Epidermal melanocyte (primary cell): ENCODE results near the gene BHLHA9.

Source experiments
- DNase-seq: peaks from one replicate; pipeline ENCODE4 v3.0.0; 2011; ENCODE audit warnings: low spot score; ENCODE audit not compliant: insufficient read length

BHLHA9 gene

DNA sequence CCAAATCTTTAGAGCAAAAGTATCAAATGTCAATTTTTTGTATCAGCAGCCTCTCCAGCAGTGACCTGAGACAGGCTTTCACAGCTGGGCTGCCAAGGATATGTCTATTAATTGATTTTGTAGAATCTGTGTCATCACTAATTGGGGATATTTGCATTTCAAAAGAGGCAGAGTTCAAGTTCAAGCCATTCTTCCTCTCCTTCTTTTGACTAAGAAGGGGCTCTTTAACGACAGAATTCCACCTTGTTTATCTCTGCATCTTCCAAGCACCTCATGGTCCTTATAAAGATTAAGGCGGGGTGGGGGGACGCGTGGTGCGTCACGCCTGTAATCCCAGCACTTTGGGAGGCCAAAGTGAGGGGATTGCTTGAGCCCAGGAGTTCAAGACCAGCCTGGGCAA lies 15.2 kb upstream of the BHLHA9 start:
- DNase-seq = no peak

DNA sequence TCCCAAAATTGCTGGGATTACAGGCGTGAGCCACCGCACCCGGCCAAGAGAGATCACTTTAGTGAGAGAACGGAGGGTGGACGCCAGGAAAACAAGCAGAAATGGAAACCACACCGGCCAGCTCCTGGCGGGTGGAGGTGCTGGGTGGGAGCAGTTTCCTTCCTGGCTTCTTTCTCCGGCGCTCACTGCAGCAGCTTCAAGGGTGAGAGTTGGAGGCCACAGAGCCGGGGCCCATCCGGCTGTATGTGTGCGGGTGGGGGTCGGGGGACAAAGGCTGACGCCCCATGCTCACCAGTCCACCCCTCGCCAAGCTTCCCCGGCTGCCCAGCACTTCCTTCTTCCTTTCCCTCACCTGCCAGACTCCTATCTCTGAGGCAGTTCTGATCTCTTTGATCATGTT lies 13.5 kb upstream of the BHLHA9 start:
- no peak for DNase-seq

DNA sequence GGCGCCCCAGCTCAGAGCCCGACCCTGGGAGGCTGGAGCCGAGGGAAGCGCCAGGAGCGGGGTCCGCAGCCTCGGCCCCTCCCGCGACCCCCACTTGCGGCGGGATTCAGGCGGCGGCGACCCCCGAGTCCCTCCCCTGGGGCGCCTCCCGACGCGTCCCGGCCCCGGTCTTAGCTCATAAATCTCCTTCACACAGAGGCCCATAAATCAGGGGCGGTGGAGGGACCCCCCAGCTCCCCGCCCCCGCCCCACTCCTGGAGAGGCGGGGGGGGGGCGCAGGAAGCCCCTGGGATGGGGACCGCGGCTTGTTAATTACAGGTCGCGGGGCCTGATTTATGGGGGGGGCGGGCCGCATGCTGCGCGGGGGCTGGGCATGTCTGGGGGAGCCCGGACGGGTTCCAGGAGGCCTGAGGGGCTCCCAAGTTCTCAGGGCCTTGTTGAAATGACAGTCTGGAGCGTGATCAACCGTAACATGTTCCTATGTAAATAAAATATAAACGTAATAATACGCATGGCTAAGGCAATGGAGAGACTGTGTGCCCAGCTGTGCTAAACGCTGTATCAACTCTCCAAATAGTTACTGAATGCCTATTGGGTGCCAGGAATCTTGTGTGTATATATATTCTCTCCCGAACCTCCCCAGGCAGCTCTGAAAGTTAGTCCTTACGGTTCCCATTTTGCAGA lies 10.0 kb upstream of the BHLHA9 start:
- DNase-seq = no peak

DNA sequence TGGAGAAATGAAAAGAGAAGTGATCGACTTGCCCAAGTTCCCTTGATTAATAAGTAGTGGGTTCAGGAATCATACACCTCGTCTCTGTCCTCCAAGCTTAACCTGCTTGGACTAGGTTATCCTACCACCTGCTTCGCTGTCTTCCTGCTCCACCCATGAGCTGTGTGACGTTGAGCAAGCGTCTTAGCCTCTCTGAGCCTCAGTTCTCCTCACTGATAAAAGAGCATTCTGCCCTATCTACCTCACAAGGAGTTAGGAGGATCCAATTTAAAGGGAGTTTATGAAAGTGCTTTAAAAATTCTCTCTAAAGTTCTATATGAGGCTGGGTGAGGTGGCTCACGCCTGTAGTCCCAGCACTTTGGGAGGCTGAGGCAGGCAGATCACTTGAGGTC lies 9.5 kb upstream of the BHLHA9 start:
- no peak for DNase-seq

DNA sequence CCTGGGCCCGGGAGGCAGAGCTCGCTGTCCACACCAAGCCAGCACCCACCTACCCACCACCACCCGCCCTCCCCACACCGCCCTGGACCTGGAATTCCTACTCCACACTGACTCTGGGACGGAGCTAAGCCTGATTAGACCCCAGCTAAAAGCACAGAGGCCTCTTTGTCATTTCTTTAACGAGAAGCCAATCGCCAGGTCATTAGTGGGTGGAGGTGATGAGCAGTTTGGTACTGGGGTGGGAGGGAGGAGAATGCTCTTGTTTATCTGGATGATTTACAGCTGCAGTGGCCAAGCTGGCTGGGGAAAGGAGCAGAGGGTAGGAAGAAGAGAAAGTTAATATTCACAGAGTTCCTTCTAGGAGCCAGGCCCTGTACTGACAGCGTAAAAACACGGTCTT lies 6.0 kb upstream of the BHLHA9 start:
- no peak for DNase-seq

DNA sequence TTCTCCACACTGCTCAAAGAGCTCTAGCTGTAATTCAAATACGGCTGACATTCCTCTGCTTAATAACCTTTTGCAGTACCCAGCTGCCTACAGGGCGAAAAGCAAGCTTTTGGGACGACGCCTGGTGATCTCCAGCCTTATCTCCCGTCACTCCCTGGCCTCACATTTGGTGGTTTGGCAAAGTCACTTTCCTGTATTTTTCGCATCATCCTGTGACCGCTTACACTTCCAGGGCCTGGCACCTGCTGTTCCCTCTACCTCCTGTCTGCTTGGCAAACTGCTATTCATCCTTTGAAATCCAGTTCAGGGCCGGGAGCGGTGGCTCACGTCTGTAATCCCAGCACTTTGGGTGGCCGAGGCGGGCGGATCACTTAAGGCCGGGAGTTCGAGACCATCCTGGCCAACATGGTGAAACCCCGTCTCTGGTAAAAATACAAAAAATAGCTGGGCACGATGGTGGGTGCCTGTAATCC lies 2.7 kb upstream of the BHLHA9 start:
- no peak for DNase-seq

DNA sequence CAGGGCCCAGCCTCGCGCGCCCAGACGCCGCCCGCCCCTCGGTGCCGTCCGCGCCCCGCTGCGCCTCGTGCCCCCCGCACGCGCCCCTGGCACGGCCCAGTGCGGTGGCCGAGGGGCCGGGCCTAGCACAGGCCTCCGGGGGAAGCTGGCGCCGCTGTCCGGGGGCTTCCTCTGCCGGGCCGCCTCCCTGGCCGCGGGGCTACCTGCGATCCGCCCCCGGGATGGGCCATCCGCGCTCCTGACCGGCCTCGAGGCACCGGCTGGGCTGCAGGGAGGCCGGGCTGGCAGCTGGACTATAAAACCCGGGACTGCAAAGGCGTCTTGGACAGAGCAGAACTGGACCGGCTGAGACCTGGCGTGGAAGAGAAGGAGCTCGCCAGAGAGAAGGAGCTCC lies 783 bp downstream of the BHLHA9 start:
- no peak for DNase-seq

DNA sequence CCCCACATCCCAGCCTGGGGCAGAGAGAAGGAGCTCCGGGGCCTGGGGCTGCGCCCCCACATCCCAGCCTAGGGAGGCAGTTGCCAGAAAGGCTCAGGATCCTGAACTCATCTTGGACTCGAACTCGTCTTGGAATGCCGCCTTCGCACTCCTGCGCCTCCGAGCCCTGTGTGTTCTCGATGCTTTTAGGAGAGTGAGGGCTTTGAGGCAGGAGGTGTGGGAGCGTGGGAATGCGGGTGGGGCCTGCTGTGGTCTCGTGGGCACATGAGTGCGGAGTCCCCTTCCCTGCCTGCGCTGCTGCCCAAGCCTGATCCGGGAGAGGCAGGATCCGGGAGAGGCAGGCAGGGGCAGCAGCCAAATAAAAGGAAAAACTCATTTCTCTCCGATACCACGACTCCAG lies 1.2 kb downstream of the BHLHA9 start:
- DNase-seq = no peak

DNA sequence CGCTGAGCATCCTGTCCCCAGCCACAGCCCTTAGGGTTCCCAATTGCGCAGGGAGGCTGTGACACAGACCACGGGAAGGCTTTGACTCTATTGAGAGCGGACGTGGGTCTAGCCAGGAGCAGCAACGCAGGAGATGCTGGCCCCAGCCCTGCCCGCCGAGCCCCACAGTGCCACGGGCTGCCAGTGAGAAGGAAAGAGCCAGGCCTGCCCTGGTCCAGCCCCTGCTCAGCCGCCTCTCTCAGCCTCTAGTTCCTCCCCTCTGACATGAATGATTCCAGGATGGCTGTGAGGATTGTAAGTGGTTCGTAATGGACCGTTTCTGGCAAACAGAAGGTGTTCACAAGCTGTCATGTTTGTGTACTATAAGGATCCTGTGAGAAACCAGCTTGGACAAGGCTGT lies 2.5 kb downstream of the BHLHA9 start:
- no peak for DNase-seq

DNA sequence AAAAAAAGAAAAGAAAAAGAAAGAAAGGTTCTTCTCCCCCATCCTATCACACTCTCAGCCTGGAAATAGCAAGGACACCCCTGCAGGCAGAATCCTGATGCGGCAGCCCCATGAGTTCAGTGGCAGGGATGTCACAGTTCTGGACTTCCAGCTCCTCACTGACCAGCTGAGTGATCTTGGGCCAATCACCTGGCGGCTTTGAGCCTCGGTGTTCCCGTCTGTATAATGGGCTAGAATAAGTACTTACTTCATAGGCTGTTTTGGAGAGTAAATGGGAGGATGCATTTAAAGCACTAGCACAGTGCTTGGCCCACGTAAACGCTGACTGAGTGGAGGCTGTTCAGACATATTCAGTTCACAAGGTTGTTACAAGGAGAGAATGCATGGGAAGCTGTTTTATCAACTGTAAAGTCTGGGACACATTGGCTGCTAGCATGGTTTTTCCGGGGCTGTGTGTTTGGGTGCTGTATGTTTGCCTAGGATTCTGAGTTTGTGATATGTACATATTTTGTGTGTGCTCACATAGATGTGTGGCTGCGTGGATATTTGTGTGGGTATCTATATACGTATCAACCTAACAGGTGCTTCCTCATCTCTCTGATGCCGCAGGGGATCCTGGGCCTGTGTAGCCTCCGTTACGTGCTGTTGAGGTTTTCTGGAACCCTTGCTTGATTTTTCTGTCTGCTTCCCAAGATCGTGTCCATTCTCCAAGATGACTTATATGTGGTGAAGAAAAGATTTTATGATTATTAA lies 3.4 kb downstream of the BHLHA9 start:
- DNase-seq = no peak

DNA sequence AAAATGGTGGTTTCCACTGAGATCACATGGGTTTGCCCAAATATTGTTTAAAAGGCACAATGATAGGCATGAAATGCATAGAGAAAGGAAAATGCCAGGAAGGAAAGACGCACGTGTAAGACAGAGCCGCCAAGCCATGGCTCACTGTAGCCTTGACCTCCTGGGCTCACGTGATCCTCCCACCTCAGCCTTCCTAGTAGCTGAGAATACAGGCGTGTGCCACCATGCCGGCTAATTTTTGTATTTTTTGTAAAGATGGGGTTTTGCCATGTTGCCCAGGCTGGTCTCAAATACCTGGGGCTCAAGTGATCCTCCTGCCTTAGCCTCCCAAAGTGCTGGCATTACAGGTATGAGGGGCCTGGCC lies 4.0 kb downstream of the BHLHA9 start:
- no peak for DNase-seq

DNA sequence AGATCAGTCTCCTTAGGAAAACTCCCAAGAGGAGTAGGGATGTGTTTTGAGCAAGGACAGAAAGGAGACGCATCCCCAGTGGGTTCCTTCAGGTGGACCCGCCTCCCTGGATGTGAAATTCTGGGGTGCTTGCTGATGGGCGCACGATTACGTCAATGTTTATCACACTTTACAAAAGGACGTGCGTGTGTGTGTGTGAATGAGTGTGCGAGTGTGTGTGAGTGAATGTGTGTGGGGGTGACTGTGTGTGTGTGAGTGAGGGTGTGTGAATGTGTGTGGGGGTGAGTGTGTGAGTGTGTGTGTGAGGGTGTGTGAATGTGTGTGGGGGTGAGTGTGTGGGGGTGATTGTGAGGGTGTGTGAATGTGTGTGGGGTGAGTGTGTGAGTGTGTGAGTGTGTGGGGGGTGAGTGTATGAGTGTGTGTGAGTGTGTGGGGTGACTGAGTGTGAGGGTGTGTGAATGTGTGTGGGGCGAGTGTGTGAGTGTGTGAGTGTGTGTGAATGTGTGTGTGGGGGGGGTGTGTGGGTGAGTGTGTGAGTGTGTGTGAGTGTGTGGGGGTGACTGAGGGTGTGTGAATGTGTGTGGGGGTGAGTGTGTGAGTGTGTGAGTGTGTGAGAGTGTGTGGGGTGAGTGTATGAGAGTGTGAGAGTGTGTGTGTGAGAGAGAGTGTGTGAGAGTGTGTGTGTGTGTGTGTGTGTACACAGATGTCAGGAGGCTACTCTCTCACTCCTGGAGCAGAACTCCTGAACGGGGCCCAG lies 5.1 kb downstream of the BHLHA9 start:
- DNase-seq = no peak

DNA sequence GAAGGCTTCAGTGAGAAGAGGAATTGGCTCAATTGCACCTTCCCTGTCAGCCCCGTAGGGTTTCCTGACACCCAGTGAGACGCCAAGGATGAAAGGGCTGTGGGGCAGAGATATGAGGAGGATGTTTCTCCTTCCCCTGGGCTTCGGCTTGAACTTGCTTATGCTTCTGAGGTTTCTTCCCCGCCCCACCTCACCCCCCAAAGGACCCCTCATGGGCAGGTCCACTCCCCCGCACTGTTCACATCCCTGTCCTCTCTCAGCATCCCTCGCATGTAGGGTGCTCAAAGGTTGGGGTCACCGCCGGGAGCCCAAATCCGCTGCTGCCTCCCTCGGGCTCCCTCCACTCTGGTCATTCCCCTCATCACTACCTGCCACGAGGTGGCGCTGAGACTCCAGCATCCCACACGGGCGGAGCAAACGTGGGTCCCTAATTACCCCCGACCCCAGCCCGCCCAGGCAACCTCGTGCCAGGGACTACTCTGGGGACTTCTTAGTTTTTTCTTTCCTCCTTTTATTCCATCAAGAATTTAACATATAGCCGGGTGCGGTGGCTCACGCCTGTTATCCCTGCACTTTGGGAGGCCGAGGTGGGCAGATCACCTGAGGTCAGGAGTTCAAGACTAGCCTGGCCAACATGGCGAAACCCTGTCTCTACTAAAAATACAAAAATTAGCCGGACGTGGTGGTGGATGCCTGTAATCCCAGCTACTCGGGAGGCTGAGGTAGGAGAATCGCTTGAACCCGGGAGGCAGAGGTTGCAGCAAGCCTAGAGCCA lies 5.9 kb downstream of the BHLHA9 start:
- DNase-seq = peak; percentile 55

DNA sequence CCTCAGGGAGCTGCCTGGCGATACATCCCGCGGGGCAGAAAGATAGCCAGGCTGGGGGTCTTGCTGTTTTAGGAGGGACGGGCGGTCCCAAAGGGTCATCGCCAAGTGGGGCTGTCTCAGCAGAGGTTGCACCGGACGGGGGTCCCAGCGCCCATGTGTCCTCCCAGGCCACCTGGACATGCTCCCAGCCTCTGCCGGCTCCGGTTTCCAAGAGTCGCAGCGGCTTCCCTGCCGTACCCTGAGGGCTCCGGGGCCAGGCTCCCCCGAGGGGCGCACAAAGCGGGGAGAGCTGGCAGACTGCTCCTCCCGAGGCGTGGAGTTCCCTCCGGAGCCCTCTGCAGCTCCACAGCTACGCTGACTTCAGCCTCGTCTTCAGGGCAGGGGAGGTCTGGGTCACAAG lies 10.4 kb downstream of the BHLHA9 start:
- no peak for DNase-seq

DNA sequence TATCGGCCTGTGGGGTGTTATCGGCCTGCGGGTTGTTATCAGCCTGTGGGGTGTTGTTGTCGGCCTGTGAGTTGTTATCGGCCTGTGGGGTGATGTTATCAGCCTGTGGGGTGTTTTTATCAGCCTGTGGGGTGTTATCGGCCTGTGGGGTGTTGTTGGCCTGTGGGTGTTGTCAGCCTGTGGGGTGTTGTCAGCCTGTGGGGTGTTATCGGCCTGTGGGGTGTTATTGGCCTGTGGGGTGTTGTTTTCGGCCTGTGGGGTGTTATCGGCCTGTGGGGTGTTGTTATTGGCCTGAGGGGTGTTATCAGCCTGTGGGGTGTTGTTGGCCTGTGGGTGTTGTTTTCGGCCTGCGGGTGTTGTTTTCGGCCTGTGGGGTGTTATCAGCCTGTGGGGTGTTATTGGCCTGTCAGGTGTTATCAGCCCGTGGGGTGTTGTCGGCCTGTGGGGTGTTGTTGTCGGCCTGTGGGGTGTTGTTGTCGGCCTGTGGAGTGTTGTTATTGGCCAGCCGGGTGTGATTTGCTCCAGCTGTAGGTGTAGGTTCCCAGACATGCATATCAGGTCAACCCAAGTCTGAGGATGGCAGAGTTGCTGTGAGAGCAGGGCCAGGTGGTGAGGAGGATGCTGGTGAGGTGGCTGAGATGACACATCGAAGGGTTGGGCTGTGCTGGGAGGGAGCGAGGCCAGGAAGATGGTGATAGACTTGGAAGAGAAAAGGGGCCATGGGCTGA lies 16.3 kb downstream of the BHLHA9 start:
- no peak for DNase-seq

DNA sequence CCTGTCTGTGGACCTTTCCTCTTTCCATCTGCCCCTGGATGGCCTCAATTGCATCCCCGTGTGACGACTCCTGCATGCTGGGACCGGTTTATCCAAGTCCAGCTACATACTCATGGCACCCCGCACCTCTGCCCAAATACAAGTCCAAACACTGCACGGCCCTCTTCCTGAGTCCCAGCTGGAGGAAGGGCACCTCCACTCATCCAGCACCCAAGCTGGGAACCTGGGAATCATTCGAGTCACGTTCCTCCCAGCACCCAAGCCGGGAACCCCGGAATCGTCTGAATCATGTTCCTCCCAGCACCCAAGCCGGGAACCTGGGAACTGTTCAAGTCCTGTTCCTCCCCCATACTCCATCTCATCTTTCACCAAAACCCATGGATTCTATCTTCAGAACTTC lies 19.5 kb downstream of the BHLHA9 start:
- DNase-seq = no peak

DNA sequence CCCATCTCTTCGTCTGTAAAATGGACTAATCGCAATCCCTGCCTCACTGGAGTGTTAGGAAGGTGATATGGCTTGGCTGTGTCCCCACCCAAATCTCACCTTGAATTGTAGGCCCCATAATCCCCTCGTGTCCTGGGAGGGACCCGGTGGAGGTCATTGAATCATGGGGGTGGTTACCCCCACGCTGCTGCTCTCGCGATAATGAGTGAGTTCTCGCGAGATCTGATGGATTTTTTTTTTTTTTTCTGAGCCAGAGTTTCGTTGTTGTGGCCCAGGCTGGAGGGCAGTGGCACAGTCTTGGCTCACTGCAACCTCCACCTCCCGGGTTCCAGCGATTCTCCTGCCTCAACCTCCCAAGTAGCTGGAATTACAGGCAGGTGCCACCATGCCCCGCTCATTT lies 20.4 kb downstream of the BHLHA9 start:
- no peak for DNase-seq

DNA sequence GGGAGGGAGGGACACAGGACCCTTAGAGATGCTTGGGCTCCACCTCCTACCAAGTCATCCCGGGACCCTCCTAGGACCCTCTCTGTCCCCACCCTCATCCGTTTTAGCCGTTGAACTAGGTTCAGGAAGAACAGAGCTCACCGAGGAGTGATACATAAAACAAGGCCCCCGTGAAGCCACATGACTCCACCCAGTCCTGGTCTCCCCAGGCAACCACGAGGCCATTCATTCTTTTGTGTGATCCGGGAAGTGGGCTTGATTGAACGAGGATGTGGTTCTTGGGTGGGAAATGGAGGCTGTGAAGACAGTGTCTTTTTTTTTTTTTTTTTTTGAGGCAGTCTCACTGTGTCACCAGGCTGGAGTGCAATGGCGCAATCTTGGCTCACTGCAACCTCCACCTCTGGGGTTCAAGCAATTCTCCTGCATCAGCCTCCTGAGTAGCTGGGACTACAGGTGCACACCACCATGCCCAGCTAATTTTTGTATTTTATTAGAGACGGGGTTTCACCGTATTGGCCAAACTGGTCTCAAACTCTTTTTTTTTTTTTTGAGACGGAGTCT lies 24.0 kb downstream of the BHLHA9 start:
- DNase-seq = no peak

DNA sequence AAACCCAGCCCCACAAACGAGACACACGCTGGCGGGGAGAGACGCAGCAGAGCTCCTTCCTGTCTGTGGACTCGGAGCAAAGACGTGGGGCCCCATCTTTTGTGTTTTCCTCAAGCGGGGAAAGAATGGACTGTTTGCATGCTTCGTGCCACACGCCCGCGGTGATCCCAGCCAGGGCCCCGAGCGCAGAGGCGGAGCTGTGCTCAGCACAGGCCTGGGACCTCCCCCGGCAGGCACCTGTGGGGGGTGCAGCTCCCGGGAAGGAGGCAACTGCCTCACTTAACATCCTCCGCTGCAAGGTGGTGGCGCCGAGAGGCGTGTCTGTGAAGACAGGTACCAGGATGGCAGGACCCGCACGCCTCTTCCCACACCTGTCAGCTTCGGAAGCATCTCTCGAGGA lies 28.4 kb downstream of the BHLHA9 start:
- DNase-seq = no peak

DNA sequence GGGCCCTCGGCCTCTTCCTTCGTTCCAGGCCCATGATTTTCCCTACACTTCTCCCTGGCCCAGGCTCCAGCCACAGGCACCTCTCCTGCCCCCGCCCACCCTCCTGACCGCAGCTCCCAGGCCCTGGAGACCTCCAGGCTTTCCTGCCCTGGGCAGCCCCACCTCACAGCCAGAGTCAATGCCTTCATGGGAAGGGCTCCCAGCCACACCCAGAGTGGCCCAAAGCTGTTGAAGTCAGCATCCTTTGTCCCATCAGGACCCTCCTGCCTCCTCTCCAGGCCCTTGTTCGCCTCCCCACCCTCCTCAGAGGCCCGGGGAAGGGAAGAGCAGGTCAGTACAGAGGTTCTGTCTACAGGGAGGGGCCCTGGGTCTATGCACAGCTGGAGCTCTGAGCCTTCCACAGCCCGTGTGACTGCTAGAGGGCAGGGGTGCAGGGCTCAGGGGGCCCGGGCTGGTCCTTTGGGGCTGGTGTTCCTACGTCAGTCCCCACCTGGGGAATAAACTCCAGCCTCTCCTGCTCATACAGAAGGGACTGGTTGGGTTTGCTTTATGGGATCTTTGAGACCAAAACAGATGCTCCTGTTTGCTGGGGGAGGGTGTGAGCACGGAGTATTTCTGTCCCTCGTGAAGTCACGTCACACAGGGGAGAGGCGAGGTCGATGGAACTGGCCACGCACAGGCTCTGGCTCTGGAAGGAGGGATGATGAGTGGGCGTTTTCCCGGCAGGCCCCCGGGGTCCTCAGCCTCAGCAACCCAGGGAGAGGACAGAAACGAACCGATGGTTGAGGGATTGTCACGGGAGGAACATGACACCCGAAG lies 29.5 kb downstream of the BHLHA9 start:
- no peak for DNase-seq
